Parathyroid adenoma (tissue), 2 donors: ENCODE results near the gene KIF26B.

Experiments
- H2AFZ ChIP-seq: fragments of 300-600 bp; sonication (generic); one replicate; pipeline ENCODE4 v1.7.0; 2017; ENCODE audit warnings: antibody characterized with exemption, mild to moderate bottlenecking
- H3K27ac ChIP-seq: fragments of 300-600 bp; sonication (generic); one replicate; pipeline ENCODE4 v1.7.0; 2017
- H3K27me3 ChIP-seq: fragments of 300-600 bp; sonication (generic); one replicate; pipeline ENCODE4 v1.7.0; 2017; ENCODE audit warnings: low read length; ENCODE audit not compliant: control insufficient read depth, insufficient read depth
- H3K36me3 ChIP-seq: fragments of 300-600 bp; sonication (generic); one replicate; pipeline ENCODE4 v1.7.0; 2017; ENCODE audit warnings: low read length; ENCODE audit not compliant: control insufficient read depth, insufficient read depth
- H3K4me1 ChIP-seq: fragments of 300-600 bp; sonication (generic); one replicate; pipeline ENCODE4 v1.7.0; 2017; ENCODE audit warnings: control low read depth
- H3K4me2 ChIP-seq: fragments of 300-600 bp; sonication (generic); one replicate; pipeline ENCODE4 v1.7.0; 2017; ENCODE audit warnings: low read length
- H3K4me3 ChIP-seq: fragments of 300-600 bp; sonication (generic); one replicate; pipeline ENCODE4 v1.7.0; 2017; ENCODE audit warnings: low read depth, low read length
- H3K79me2 ChIP-seq: fragments of 300-600 bp; sonication (generic); one replicate; pipeline ENCODE4 v1.7.0; 2017; ENCODE audit warnings: control low read depth
- H3K9ac ChIP-seq: fragments of 300-600 bp; sonication (generic); one replicate; pipeline ENCODE4 v1.7.0; 2017; ENCODE audit warnings: mild to moderate bottlenecking
- H3K9me3 ChIP-seq: fragments of 300-600 bp; sonication (generic); one replicate; pipeline ENCODE4 v1.7.0; 2017; ENCODE audit warnings: low read length; ENCODE audit not compliant: control insufficient read depth
- TF ChIP-seq, protein P1 (sequence below): fragments of 300-600 bp; sonication (generic); IDR thresholded peaks from one replicate; pipeline ENCODE4 v1.7.0; 2017; ENCODE audit warnings: antibody characterized with exemption, mild to moderate bottlenecking
- donor health status: primary hyperparathyroidism.

KIF26B gene

DNA sequence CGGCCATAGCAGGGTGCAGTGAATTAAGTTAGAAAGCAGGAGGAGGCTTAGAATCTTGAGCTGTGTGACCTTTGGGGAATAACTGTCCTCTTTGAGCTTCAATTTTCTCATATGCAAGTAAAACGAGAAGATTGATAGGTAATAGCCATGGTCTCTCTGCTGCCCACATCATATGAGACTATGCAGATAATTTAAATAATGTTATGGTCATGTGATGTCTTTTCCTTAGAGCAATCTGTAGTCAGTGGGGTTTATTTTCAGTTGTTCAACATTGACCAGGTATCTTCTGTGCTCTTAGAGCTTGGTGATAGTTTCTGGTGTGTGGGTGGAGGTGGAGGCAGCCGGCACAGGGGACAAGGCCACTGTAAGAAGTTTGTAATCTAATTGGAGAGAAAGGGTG, 537.1 kb downstream of the KIF26B start:
- H3K36me3 ChIP-seq: no peaks in the 10 kb centered on the region
- TF ChIP-seq, protein P1, sequence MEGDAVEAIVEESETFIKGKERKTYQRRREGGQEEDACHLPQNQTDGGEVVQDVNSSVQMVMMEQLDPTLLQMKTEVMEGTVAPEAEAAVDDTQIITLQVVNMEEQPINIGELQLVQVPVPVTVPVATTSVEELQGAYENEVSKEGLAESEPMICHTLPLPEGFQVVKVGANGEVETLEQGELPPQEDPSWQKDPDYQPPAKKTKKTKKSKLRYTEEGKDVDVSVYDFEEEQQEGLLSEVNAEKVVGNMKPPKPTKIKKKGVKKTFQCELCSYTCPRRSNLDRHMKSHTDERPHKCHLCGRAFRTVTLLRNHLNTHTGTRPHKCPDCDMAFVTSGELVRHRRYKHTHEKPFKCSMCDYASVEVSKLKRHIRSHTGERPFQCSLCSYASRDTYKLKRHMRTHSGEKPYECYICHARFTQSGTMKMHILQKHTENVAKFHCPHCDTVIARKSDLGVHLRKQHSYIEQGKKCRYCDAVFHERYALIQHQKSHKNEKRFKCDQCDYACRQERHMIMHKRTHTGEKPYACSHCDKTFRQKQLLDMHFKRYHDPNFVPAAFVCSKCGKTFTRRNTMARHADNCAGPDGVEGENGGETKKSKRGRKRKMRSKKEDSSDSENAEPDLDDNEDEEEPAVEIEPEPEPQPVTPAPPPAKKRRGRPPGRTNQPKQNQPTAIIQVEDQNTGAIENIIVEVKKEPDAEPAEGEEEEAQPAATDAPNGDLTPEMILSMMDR: no peak
- H3K9ac ChIP-seq: no peak overlapping the region
- H3K79me2 ChIP-seq: no peaks in the 10 kb centered on the region
- H3K27me3 ChIP-seq: no peaks in the 10 kb centered on the region
- H2AFZ ChIP-seq: no peak overlapping the region
- no peaks in the 10 kb centered on the region for H3K9me3 ChIP-seq
- no peak overlapping the region for H3K4me3 ChIP-seq
- H3K27ac ChIP-seq: no peak overlapping the region
- no peaks in the 10 kb centered on the region for H3K4me1 ChIP-seq
- H3K4me2 ChIP-seq: no peak overlapping the region

DNA sequence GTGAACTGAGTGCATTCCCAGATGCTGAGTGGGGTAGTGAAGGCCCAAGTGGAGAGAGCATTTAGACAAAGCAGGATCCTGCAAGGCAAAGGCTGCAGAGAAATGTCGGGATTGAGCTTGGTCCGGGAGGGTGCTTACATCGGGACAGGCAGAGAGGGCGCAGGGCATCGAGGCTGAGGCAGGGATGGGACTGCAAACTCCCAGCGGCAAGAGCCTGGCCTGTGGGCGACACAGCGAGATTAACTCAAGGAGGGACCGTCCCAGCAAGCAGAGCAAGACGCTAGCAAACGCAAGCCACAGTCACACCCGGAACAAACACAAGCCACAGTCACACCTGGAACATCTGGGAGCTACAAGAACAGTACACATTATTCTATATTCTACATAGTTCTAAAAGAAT, 537.5 kb downstream of the KIF26B start:
- Histone ChIP-seq H2AFZ (no peak overlapping the region), H3K4me2 (no peak overlapping the region), H3K9ac (no peak overlapping the region), H3K9me3 (no peaks in the 10 kb centered on the region), H3K4me1 (no peaks in the 10 kb centered on the region), H3K27ac (no peak overlapping the region), H3K4me3 (no peak overlapping the region), H3K36me3 (no peaks in the 10 kb centered on the region), H3K79me2 (no peaks in the 10 kb centered on the region), H3K27me3 (no peaks in the 10 kb centered on the region)
- TF ChIP-seq, protein P1: no peak

DNA sequence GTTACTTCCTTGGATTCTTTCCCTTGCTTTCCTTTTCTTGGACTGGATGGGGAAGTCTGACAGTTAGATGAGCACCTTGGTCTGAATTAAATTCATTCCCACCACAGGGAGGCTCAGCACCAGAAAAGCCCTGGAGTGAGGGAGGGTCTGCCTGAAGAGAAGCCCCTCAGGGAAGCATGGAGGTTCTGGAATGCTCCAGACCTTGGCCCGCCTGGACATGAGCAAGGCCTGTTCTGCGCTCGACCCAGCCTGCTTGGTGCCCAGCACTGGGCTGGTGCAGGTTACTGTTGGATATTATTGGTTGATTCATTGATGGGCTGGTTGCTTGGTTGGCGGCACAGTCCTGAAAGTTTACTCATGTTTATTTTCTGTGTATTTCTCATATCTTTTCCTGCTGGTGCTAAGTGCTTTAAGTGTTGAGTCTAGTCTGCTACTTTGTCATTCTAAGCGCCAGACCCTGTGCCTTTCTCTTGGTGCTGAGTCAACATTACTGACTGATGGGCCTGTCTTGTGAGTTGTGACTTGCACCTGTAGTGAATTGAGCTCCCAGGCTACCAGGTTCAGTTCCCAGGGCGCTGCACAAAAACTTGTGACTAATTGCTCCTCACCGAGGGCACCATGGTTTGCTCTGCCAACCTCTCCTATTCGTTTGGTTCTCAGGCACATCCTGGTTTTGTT, 538.5 kb downstream of the KIF26B start:
- Histone ChIP-seq H3K4me3 (no peak overlapping the region), H3K9me3 (no peaks in the 10 kb centered on the region), H3K9ac (no peak overlapping the region), H2AFZ (no peak overlapping the region), H3K4me1 (no peaks in the 10 kb centered on the region), H3K27ac (no peak overlapping the region), H3K79me2 (no peaks in the 10 kb centered on the region), H3K4me2 (no peak overlapping the region), H3K27me3 (no peaks in the 10 kb centered on the region), H3K36me3 (no peaks in the 10 kb centered on the region)
- TF ChIP-seq, protein P1: no peak

DNA sequence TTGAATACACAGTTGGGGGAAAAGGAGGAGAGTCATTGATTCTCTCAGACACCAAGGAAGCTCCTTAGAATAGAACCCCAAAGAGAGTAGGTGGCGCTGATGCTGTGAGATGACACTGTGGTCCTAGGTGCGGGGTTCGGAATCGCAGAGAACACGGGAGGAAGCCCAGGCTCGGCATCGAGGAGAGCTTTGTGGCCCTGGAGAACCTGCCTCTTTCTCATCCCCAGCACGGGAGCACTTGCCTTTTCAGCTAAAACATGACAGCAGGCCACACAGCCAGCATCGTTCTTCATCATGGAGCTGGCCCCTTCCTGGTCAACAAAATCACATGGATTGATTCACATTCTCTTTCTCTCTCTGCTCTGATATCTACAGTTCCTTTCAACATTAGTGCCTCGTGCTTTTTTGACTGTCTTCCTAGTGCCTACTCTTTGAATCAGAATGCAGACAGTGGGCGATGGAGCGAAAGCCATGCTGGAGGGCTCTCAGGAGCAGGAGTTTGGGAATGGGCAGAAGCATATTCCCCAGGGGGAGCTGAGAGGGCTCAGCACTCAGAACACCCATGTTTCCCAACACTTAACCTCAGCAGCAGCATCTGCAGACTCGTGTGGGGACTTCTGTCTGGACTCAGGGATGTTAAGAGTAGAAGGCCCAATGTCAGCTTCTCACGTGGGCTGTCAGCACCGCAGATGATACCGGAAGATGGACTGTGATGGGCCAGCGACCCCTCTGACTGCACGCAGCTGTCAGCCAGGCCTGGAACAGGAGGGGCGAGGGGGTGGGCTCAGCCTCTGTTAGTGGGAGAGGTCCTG, 539.4 kb downstream of the KIF26B start:
- no peak overlapping the region for H3K27ac ChIP-seq
- H3K4me3 ChIP-seq: no peak overlapping the region
- H3K36me3 ChIP-seq: no peaks in the 10 kb centered on the region
- H3K9ac ChIP-seq: no peak overlapping the region
- no peaks in the 10 kb centered on the region for H3K4me1 ChIP-seq
- H3K4me2 ChIP-seq: no peak overlapping the region
- H2AFZ ChIP-seq: no peak overlapping the region
- TF ChIP-seq, protein P1: no peak
- H3K79me2 ChIP-seq: no peaks in the 10 kb centered on the region
- no peaks in the 10 kb centered on the region for H3K9me3 ChIP-seq
- no peaks in the 10 kb centered on the region for H3K27me3 ChIP-seq
